Uterus (tissue), 4 donors: ENCODE results near the gene BICD2. TPM values are rescaled to one million over a fixed set of nuclear protein-coding genes. Genes with fewer than 3 reads are reported as not detected.

Experiments
- DNase-seq, 2 donors: peaks; one replicate each; pipeline ENCODE4 v3.0.0-alpha.2; 2019 to 2020
- H3K27ac ChIP-seq, 2 donors: fragments of 200-600 bp; sonication (generic); 1 replicate in 1 of 2; 2 replicates in 1 of 2; pipeline ENCODE4 v1.5.1; 2016 to 2018
- H3K27me3 ChIP-seq, 2 donors: fragments of 200-600 bp; sonication (generic); one replicate each; pipeline ENCODE4 v1.5.1; 2018 to 2019; ENCODE audit warnings: control low read depth in 1 of 2
- H3K36me3 ChIP-seq, 2 donors: fragments of 200-600 bp; sonication (generic); one replicate each; pipeline ENCODE4 v1.5.1; 2019; ENCODE audit warnings: control low read depth in 1 of 2
- H3K4me1 ChIP-seq, 2 donors: fragments of 200-600 bp; sonication (generic); one replicate each; pipeline ENCODE4 v1.5.1; 2018 to 2019; ENCODE audit warnings: control low read depth in 1 of 2
- H3K4me3 ChIP-seq, 2 donors: fragments of 200-600 bp; sonication (generic); 1 replicate in 1 of 2; 2 replicates in 1 of 2; pipeline ENCODE4 v1.5.1; 2018 to 2019; ENCODE audit warnings: mild to moderate bottlenecking in 1 of 2
- H3K9me3 ChIP-seq, 2 donors: fragments of 200-600 bp; sonication (generic); one replicate each; pipeline ENCODE4 v1.5.1; 2019; ENCODE audit warnings: control low read depth in 1 of 2
- POLR2A ChIP-seq, 2 donors: fragments of 450-650 bp; IDR thresholded peaks; one replicate each; pipeline ENCODE4 v1.6.1; 2016; ENCODE audit warnings: antibody characterized with exemption in 2 of 2, mild to moderate bottlenecking in 1 of 2, moderate library complexity in 1 of 2
- intact Hi-C: fragments of 100-400 bp; cut with DNase I; formaldehyde crosslinking; loops from one replicate; pipeline ENCODE4 v1.15.1; 2023; ENCODE audit warnings: low total_unique reads
- total RNA-seq, 4 donors: library from RNA; depleted of rRNA in 3 of 4; stranded (reverse); fragments of >200 nt in 3 of 4; gene quantifications; one replicate each; pipeline versions ENCODE4 v1.1.0 to v1.2.4, GENCODE V29; 2014 to 2023
- TF ChIP-seq, protein P1 (sequence below), 4 experiments: fragments of 200-600 bp in 2 of 4; fragments of 450-650 bp in 2 of 4; sonication (generic) in 2 of 4; IDR thresholded peaks; one replicate each; pipeline ENCODE4 v1.5.1; 2016 to 2019; ENCODE audit warnings: antibody characterized with exemption in 4 of 4, mild to moderate bottlenecking in 2 of 4, moderate library complexity in 1 of 4
- donor health status: DM: yes; HTN: yes; CAD: no.

Gene BICD2
- total RNA-seq, 4 donors from 2014 or later: 5.6 to 45.1 (median 22.8) TPM

DNA sequence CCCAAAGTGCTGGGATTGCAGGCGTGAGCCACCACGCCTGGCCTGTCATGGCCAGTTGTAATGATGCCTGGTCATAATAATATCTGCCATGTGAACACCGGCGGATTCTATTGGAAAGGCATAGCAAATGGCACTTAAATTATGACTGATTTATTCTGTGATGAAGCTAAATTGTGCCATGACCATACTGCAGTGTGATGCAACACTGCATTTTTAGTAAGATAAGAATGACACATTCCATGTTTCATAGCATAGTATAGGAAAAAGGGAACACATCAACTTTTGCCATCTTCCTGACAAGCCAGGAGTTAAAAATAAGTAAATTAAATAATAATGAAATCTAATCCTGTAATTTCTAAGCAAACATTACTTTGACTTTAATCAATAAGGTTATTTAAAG is 30.4 kb upstream of the BICD2 start:
- Histone ChIP-seq H3K36me3 (no peaks in the 10 kb centered on the region), H3K27me3 (no peaks in the 10 kb centered on the region), H3K4me3 (no peak overlapping the region), H3K4me1 (no peaks in the 10 kb centered on the region), H3K9me3 (no peaks in the 10 kb centered on the region), H3K27ac (no peak overlapping the region)
- intact Hi-C loops: loop anchor here (5.0 kb wide), 1 partner anchor 78 kb away; no protein-coding TSS in a partner anchor
- no peak for DNase-seq
- no peak for TF ChIP-seq POLR2A (IDR thresholded peaks at IDR 0.05)
- TF ChIP-seq, protein P1, sequence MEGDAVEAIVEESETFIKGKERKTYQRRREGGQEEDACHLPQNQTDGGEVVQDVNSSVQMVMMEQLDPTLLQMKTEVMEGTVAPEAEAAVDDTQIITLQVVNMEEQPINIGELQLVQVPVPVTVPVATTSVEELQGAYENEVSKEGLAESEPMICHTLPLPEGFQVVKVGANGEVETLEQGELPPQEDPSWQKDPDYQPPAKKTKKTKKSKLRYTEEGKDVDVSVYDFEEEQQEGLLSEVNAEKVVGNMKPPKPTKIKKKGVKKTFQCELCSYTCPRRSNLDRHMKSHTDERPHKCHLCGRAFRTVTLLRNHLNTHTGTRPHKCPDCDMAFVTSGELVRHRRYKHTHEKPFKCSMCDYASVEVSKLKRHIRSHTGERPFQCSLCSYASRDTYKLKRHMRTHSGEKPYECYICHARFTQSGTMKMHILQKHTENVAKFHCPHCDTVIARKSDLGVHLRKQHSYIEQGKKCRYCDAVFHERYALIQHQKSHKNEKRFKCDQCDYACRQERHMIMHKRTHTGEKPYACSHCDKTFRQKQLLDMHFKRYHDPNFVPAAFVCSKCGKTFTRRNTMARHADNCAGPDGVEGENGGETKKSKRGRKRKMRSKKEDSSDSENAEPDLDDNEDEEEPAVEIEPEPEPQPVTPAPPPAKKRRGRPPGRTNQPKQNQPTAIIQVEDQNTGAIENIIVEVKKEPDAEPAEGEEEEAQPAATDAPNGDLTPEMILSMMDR (IDR thresholded peaks at IDR 0.05): no peak

DNA sequence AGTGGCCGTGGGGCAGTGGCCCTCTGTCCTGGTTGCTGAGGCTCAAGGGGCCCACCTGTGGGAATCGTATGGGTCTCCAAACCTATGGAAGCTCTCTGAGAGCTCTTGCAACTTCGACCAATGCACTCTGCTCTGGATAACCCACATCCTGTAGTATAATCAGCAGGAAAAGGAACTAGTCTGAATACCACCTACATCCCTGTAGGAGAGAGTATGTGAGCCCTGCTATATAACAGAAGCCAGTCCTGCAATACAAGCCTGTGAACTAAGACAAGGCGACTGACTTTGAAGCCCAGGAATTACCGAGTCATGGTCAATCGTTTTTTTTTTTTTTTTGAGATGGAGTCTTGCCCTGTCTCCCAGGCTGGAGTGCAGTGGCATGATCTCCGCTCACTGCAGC is 29.8 kb upstream of the BICD2 start:
- Histone ChIP-seq H3K27me3 (no peaks in the 10 kb centered on the region), H3K27ac (no peak overlapping the region), H3K4me3 (no peak overlapping the region), H3K36me3 (no peaks in the 10 kb centered on the region), H3K4me1 (no peaks in the 10 kb centered on the region), H3K9me3 (no peaks in the 10 kb centered on the region)
- TF ChIP-seq, protein P1 (IDR thresholded peaks at IDR 0.05): no peak
- no peak for TF ChIP-seq POLR2A (IDR thresholded peaks at IDR 0.05)
- no peak for DNase-seq
- intact Hi-C loops: loop anchor here (5.0 kb wide), 1 partner anchor 77 kb away; no protein-coding TSS in a partner anchor

DNA sequence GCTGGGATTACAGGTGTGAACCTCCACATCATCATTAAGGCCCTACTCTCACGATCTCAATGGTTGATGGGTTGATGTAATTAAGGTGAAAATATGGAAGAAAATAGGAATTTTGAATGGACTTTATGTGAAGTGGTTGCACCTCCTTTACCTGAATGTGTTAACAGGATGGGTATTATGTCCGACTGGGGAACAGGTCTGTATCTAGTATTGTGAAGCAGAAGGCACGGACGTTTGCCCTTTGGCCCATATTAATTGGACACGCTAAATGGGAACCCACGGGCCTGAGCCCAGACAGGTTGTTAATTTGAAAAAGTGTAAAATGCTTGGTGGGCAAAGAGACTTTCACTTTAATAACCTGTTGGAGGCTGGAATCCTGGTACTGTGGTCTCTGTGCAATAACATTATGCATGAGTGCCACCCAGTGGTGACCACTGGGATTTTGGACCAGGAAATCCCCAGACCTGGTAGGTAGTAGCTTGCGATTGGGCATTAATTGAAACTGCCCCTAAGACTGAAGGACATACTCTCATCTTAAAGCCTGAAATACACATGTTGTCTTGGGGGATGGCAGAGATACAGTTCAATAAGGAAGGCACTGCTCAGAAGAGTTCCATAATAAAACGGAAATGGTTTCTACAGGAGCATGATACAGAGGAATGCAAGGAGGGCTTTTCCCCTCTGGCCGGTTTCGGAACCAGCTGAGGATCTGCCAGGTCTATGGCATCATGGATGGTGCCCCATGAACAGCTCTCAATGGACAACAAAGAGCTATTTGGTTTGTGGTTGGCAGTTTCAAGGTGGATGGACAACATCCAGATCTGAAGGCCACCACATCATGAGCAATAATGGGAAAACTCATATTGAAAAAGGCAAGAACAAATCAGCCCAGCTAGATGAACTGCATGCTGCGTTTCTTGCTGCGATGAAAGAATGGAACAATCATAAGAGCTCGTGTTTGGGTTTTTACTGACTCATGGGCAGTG is 26.2 kb upstream of the BICD2 start:
- Histone ChIP-seq H3K9me3 (no peaks in the 10 kb centered on the region), H3K36me3 (no peaks in the 10 kb centered on the region), H3K27ac (no peak overlapping the region), H3K4me3 (no peak overlapping the region), H3K4me1 (no peaks in the 10 kb centered on the region), H3K27me3 (no peaks in the 10 kb centered on the region)
- intact Hi-C loops: loop anchor here (5.0 kb wide), 1 partner anchor 74 kb away; no protein-coding TSS in a partner anchor
- DNase-seq: peak; percentile 80 to 81
- TF ChIP-seq, protein P1 (IDR thresholded peaks at IDR 0.05): peak; percentile 81 to 90 (median 85)
- no peak for TF ChIP-seq POLR2A (IDR thresholded peaks at IDR 0.05)

DNA sequence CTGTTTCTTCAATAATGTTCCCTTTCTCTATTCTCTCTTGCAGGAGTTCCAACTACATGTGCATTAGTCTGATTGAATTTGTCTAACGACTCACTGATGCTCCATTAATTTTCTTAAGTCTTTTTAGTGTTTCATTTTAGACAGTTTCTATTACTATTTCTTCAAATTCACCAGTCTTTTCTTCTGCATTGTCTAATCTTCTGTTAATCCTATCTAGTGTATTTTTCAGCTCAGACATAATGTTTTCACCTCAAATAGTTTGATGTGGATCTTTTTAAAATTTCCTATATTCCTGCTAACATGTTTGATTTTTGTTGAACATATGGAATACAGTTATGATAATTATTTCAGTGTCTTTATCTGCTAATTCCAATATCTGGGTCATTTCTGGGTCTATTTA is 21.7 kb upstream of the BICD2 start:
- Histone ChIP-seq H3K36me3 (no peaks in the 10 kb centered on the region), H3K27me3 (no peaks in the 10 kb centered on the region), H3K4me3 (no peak overlapping the region), H3K9me3 (no peaks in the 10 kb centered on the region), H3K27ac (no peak overlapping the region), H3K4me1 (no peaks in the 10 kb centered on the region)
- no peak for TF ChIP-seq POLR2A (IDR thresholded peaks at IDR 0.05)
- intact Hi-C loops: no loop called here
- no peak for DNase-seq

DNA sequence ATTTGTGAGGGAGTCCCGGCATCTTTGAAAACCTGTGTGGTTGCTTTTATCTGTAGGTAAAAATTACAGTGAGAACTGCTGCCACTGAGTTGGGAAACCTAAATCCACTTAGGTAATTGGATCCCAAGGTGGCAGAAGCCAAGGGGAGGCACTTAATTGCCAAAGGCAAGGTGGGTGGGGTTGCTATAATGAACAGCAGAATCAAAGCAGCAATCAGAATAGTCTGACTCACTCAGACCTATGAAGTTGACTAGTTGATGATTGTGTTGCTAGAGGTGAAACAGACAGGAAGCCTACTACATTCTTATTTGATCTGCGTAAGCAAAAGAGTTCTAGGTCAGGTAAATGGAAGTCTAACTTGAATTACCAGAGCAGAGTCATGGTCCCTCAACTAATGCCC is 17.3 kb upstream of the BICD2 start:
- Histone ChIP-seq H3K9me3 (no peaks in the 10 kb centered on the region), H3K4me1 (no peaks in the 10 kb centered on the region), H3K27ac (no peak overlapping the region), H3K27me3 (no peaks in the 10 kb centered on the region), H3K4me3 (no peak overlapping the region), H3K36me3 (no peaks in the 10 kb centered on the region)
- DNase-seq: no peak
- intact Hi-C loops: no loop called here
- TF ChIP-seq, protein P1 (IDR thresholded peaks at IDR 0.05): no peak
- TF ChIP-seq POLR2A (IDR thresholded peaks at IDR 0.05): no peak
